K562 (cell line): ENCODE data around the gene MEF2D. TPM values are rescaled to one million over a fixed set of nuclear protein-coding genes. Genes with fewer than 3 reads are reported as not detected.
A peak's percentile ranks its signal among the peaks of the same experiment; 100 is the strongest.

ENCODE experiments used
- CC2D1A ChIP-seq: fragments of 450-650 bp; IDR thresholded peaks from 2 replicates; pipeline ENCODE4 v1.6.1; 2017; ENCODE audit warnings: mild to moderate bottlenecking
- CREM ChIP-seq: IDR thresholded peaks from 2 replicates; pipeline ENCODE4 v1.6.1; 2014; ENCODE audit warnings: antibody characterized with exemption, low read depth
- CTBP1 ChIP-seq: fragments of 450-650 bp; IDR thresholded peaks from 2 replicates; pipeline ENCODE4 v1.6.1; 2016; ENCODE audit warnings: borderline replicate concordance
- CTCF ChIP-seq, 3 experiments: IDR thresholded peaks in 2 of 3; conservative IDR thresholded peaks in 1 of 3; 2 replicates each; pipeline ENCODE4 v1.5.1; 2011 to 2012; ENCODE audit warnings: low read length in 3 of 3, mild to moderate bottlenecking in 3 of 3, control low read depth in 2 of 3, improper control_type of control experiment in 1 of 3, inconsistent platforms in 1 of 3, low read depth in 1 of 3, mixed read lengths in 1 of 3, moderate library complexity in 1 of 3; ENCODE audit not compliant: insufficient read depth in 2 of 3
- DEAF1 ChIP-seq: fragments of 450-650 bp; formaldehyde crosslinking; IDR thresholded peaks from 2 replicates; pipeline ENCODE4 v1.4.0; 2020; ENCODE audit warnings: mild to moderate bottlenecking, moderate library complexity
- ESRRA ChIP-seq: fragments of 450-650 bp; IDR thresholded peaks from 2 replicates; pipeline ENCODE4 v1.6.1; 2014; ENCODE audit warnings: low read depth, mild to moderate bottlenecking, moderate library complexity, borderline replicate concordance
- ETV6 ChIP-seq, 3 experiments: fragments of 150-350 bp in 1 of 3; sonication (generic) in 1 of 3; formaldehyde crosslinking in 1 of 3; IDR thresholded peaks; 2 replicates each; pipeline versions ENCODE4 v1.6.1 to v1.8.0; 2014 to 2022; ENCODE audit warnings: borderline replicate concordance in 2 of 3, low read depth in 2 of 3, antibody characterized with exemption in 1 of 3, low read length in 1 of 3, mild to moderate bottlenecking in 1 of 3, missing genetic modification reagents in 1 of 3
- FOXA3 ChIP-seq, 2 experiments: fragments of 450-650 bp in 1 of 2; sonication (generic) in 1 of 2; formaldehyde crosslinking; IDR thresholded peaks in 1 of 2; conservative IDR thresholded peaks in 1 of 2; 2 replicates each; pipeline versions ENCODE4 v1.4.0 to v1.8.0; 2020 to 2022; ENCODE audit warnings: mild to moderate bottlenecking in 2 of 2, missing genetic modification reagents in 1 of 2
- GABPA ChIP-seq: fragments of 200-800 bp; sonication (Bioruptor generic); conservative IDR thresholded peaks from 2 replicates; pipeline ENCODE4 v1.6.1; 2016; ENCODE audit warnings: low read depth, missing genetic modification characterization, missing compliant biosample characterization
- MAX ChIP-seq: sonication (generic); formaldehyde crosslinking; IDR thresholded peaks from 2 replicates; pipeline ENCODE4 v1.9.0; 2022; ENCODE audit warnings: mild to moderate bottlenecking, missing genetic modification reagents
- MAZ ChIP-seq, 2 experiments: fragments of 450-650 bp in 1 of 2; sonication (generic) in 1 of 2; formaldehyde crosslinking; IDR thresholded peaks in 1 of 2; conservative IDR thresholded peaks in 1 of 2; 2 replicates each; pipeline versions ENCODE4 v1.4.0 to v1.5.0; 2020; ENCODE audit warnings: mild to moderate bottlenecking in 1 of 2, missing genetic modification reagents in 1 of 2
- MXI1 ChIP-seq: IDR thresholded peaks from 2 replicates; pipeline ENCODE4 v1.6.1; 2011; ENCODE audit warnings: low read depth, mild to moderate bottlenecking, improper control_type of control experiment, low read length
- NFRKB ChIP-seq: fragments of 450-650 bp; IDR thresholded peaks from 2 replicates; pipeline ENCODE4 v1.6.1; 2016; ENCODE audit warnings: low read depth
- RCOR1 ChIP-seq, 2 experiments: IDR thresholded peaks; 2 replicates each; pipeline ENCODE4 v1.6.1; 2012; ENCODE audit warnings: low read depth in 2 of 2, low read length in 2 of 2, borderline replicate concordance in 1 of 2, improper control_type of control experiment in 1 of 2
- STAG1 ChIP-seq: sonication (generic); formaldehyde crosslinking; IDR thresholded peaks from 2 replicates; pipeline ENCODE4 v1.5.0; 2020; ENCODE audit warnings: missing genetic modification reagents, borderline replicate concordance
- polyA plus RNA-seq, 8 experiments: library from polyadenylated mRNA; depleted of rRNA in 4 of 8; stranded (reverse) in 5 of 8; unstranded in 3 of 8; fragments of >200 nt; fragmentation: Nextera tagmentation in 2 of 8; fragmentation: Illumina TruSeq in 1 of 8; extraction: Ambion mirVana in 2 of 8; extraction: Trizol in 1 of 8; gene quantifications; 2 replicates each; pipeline versions ENCODE4 v1.2.1 to v1.2.3, GENCODE V29; 2011 to 2014; ENCODE audit warnings: inconsistent platforms in 1 of 8, missing spikeins in 1 of 8
- total RNA-seq, 7 experiments: library from RNA; depleted of rRNA in 6 of 7; stranded (reverse); fragments of >200 nt in 6 of 7; fragmentation: Illumina TruSeq in 2 of 7; extraction: Trizol in 2 of 7; gene quantifications; 2 replicates each; pipeline versions ENCODE4 v1.2.1 to v1.2.3, GENCODE V29; 2011 to 2021; ENCODE audit warnings: low replicate concordance in 1 of 7

The MEF2D gene
- total and polyA plus RNA-seq, 9 of the 15 experiments (the other 6 are each of a cell fraction or from before 2014, with no cell fraction given) = 0.10 to 19.5 (median 2.6) TPM

- TF ChIP-seq MAZ (CRISPR knock-in tag; conservative IDR thresholded peaks at IDR 0.05 in 1 of 2, IDR thresholded peaks at IDR 0.05 in 1 of 2) = peak in 1 of 2 experiments; percentile 55; a peak in 1 of 4 replicates
- TF ChIP-seq MAX (CRISPR knock-in tag) = peak; percentile 34; the same call in 1 of the 2 replicates
- TF ChIP-seq MXI1 = no peak
- peak; percentile 94 to 97 (median 96) for TF ChIP-seq CTCF (IDR thresholded peaks at IDR 0.05 in 2 of 3, conservative IDR thresholded peaks at IDR 0.05 in 1 of 3; ENCODE audit: insufficient read depth in 2 of 3, low read depth in 1 of 3, low read length in 3 of 3)
- TF ChIP-seq GABPA (tag) = 0 out of 2 replicates have a peak, but pooled peaks have one; percentile 22
- TF ChIP-seq DEAF1 (CRISPR knock-in tag) = peak; percentile 94
- no peak for TF ChIP-seq ETV6 (IDR thresholded peaks at IDR 0.05; ENCODE audit: borderline replicate concordance in 1 of 2, low read depth in 2 of 2, low read length in 1 of 2)
- TF ChIP-seq ETV6 (CRISPR knock-in tag; IDR thresholded peaks at IDR 0.05; ENCODE audit: borderline replicate concordance) = no peak
- 0 out of 2 replicates have a peak, but pooled peaks have one; percentile 44 for TF ChIP-seq ESRRA
- TF ChIP-seq CTBP1 = 0 out of 2 replicates have a peak, but pooled peaks have one; percentile 11
- peak; percentile 97 for TF ChIP-seq STAG1 (CRISPR knock-in tag)
- peak; percentile 23; the same call in 1 of the 2 replicates for TF ChIP-seq CREM
- peak; percentile 68; the same call in 1 of the 2 replicates for TF ChIP-seq CC2D1A
- TF ChIP-seq FOXA3 (CRISPR knock-in tag; conservative IDR thresholded peaks at IDR 0.05 in 1 of 2, IDR thresholded peaks at IDR 0.05 in 1 of 2) = 0 out of 4 replicates have a peak, but pooled peaks of 1 of the 2 experiments have one; percentile 28
- TF ChIP-seq RCOR1 (IDR thresholded peaks at IDR 0.05; ENCODE audit: borderline replicate concordance in 1 of 2, low read depth in 2 of 2, low read length in 2 of 2) = peak in 1 of 2 experiments; percentile 28; a peak in 1 of 4 replicates
- TF ChIP-seq NFRKB = no peak
Observed at GRCh38 chr1:156445789-156446263, 54.7 kb downstream of the MEF2D start (continued).
